ENCODE measurements around the gene SCARF2. TPM values are rescaled to one million over a fixed set of nuclear protein-coding genes. Genes with fewer than 3 reads are reported as not detected.

Gene SCARF2
- total and polyA plus RNA-seq, 2 donors from 2014 or later, result 5.0 to 12.3 TPM

DNA sequence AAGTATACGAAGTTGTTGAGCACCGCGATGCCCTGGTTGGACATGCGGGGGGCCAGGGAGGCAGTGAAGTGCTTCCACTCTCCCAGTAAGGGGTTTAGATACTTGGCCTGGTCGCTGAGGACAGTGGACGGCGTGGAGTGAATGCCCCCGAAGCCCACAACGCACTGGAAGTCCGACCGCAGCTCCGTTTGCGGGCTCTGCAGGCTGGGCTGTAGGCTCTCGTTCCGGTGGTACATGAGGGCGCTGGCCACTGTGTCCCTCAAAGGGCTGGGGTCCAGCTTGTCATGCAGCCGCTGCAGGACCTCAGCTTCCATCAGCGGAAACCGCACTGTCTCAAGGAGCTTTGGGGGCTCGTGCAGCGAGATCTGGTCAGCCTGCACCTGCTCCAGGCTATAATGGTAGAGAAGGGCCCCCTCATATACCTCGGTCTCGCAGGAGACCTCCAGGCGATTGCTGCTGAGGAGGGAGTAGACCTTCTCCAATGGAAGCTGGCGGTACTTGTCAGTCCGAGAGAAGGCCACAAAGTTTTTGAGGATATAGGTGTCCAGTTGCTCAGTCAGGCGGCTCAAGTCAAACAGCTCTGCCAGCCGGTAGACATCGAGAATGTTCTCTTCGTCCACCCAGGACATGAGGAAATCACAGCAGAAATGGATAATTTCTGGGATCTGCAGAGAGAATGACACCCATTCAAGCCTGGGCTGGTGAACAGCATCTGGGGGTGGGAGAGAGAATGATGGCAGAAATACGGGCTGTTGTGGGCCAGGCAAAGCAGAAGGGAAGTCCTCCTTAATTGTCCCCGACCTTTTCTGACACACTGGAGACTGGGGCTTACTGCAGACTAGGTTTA is 27.5 kb upstream of the SCARF2 start:
- peaks cover 0 to 2% (median 0%) of the 10 kb centered on the region in 3 donors for H3K4me1 ChIP-seq (ENCODE audit: control insufficient read depth in 2 of 3, insufficient read depth in 2 of 3, low read depth in 1 of 3, low read length in 3 of 3)
- no peak for TF ChIP-seq CTCF (IDR thresholded peaks at IDR 0.05; ENCODE audit: borderline replicate concordance, extremely low read depth, insufficient read depth)
- H3K9me3 ChIP-seq (ENCODE audit: control insufficient read depth in 2 of 3, insufficient read depth in 1 of 3, low read length in 3 of 3), result no peaks in the 10 kb centered on the region
- H3K4me3 ChIP-seq (ENCODE audit: low read length in 3 of 3), result no peak overlapping the region
- no peak overlapping the region for H3K9ac ChIP-seq (ENCODE audit: low read length in 3 of 3)
- no peaks in the 10 kb centered on the region for H3K27me3 ChIP-seq (ENCODE audit: control insufficient read depth, insufficient read depth, low read length)
- H3K27ac ChIP-seq (ENCODE audit: low read depth in 2 of 2, low read length in 2 of 2), result no peak overlapping the region
- intact Hi-C loops (cut with DNase I), result no loop called here
- no peak for FAIRE-seq
- peak in 1 of 5 donors; percentile 61 for DNase-seq
- H3K36me3 ChIP-seq (ENCODE audit: control insufficient read depth in 2 of 3, insufficient read depth in 3 of 3, low read length in 3 of 3), result peaks cover 0 to 9% (median 6%) of the 10 kb centered on the region in 3 donors

DNA sequence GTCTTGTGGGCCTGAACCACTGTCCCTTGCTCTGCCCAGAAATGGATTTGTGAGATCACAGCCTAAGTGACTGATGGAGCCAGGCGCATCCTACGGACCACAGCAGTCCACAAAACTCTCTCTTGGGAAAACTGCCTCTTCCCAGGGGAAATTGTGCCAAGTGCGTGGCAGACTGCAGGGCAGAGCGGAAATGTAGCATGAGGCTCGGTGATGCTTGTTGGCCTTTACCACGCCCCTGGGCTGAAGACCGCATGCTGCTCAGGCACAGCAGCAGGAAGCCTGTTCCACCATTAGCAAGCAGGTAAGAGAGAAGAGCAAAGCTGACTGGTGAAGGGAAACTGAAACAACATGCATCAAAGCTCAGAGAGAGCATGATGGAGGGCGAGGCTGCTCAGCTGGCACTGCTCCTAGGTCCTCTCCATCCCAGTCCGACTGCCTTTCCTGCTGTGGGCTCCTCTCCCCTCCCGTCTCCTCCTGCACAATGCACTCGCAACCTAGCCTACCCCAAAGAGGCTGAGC is 26.5 kb upstream of the SCARF2 start:
- intact Hi-C loops (cut with DNase I), result no loop called here
- Histone ChIP-seq H3K27ac (ENCODE audit: low read depth in 2 of 2, low read length in 2 of 2) (no peak overlapping the region), H3K9ac (ENCODE audit: low read length in 3 of 3) (no peak overlapping the region), H3K4me3 (ENCODE audit: low read length in 3 of 3) (no peak overlapping the region), H3K4me1 (ENCODE audit: control insufficient read depth in 2 of 3, insufficient read depth in 2 of 3, low read depth in 1 of 3, low read length in 3 of 3) (peaks cover 0 to 2% (median 0%) of the 10 kb centered on the region in 3 donors), H3K9me3 (ENCODE audit: control insufficient read depth in 2 of 3, insufficient read depth in 1 of 3, low read length in 3 of 3) (no peaks in the 10 kb centered on the region), H3K36me3 (ENCODE audit: control insufficient read depth in 2 of 3, insufficient read depth in 3 of 3, low read length in 3 of 3) (peaks cover 0 to 8% (median 6%) of the 10 kb centered on the region in 3 donors), H3K27me3 (ENCODE audit: control insufficient read depth, insufficient read depth, low read length) (no peaks in the 10 kb centered on the region)
- FAIRE-seq, result no peak
- no peak for TF ChIP-seq CTCF (IDR thresholded peaks at IDR 0.05; ENCODE audit: borderline replicate concordance, extremely low read depth, insufficient read depth)
- DNase-seq, result peak in 1 of 5 donors; percentile 57

GRCh38 chr22:20463324-20464095 is 25.9 kb upstream of the SCARF2 start:
- no peak overlapping the region for H3K9ac ChIP-seq (ENCODE audit: low read length in 3 of 3)
- H3K36me3 ChIP-seq (ENCODE audit: control insufficient read depth in 2 of 3, insufficient read depth in 3 of 3, low read length in 3 of 3), result peaks cover 0 to 6% (median 6%) of the 10 kb centered on the region in 3 donors
- FAIRE-seq (no peak), DNase-seq (peak in 1 of 5 donors; percentile 13)
- H3K4me1 ChIP-seq (ENCODE audit: control insufficient read depth in 2 of 3, insufficient read depth in 2 of 3, low read depth in 1 of 3, low read length in 3 of 3), result peaks cover 0 to 2% (median 0%) of the 10 kb centered on the region in 3 donors
- no peaks in the 10 kb centered on the region for H3K9me3 ChIP-seq (ENCODE audit: control insufficient read depth in 2 of 3, insufficient read depth in 1 of 3, low read length in 3 of 3)
- intact Hi-C loops (cut with DNase I), result no loop called here
- no peak for TF ChIP-seq CTCF (IDR thresholded peaks at IDR 0.05; ENCODE audit: borderline replicate concordance, extremely low read depth, insufficient read depth)
- no peaks in the 10 kb centered on the region for H3K27me3 ChIP-seq (ENCODE audit: control insufficient read depth, insufficient read depth, low read length)
- no peak overlapping the region for H3K27ac ChIP-seq (ENCODE audit: low read depth in 2 of 2, low read length in 2 of 2)
- no peak overlapping the region for H3K4me3 ChIP-seq (ENCODE audit: low read length in 3 of 3)

All from kidney (tissue), 14 donors.